Activated T-helper 17 cell treated with anti-CD3 and anti-CD28 coated beads, Interleukin-2, amount 50 U/mL, for 72 hours (primary cell): ENCODE data around the gene MTHFR. TPM values are rescaled to one million over a fixed set of nuclear protein-coding genes. Genes with fewer than 3 reads are reported as not detected.

Experiments used
- ATAC-seq: fragments of 150-1000 bp; cut with Tn5 transposase; replicated peaks from 2 replicates; pipeline ENCODE4 v1.10.0; 2021; ENCODE audit warnings: mild to moderate bottlenecking, moderate library complexity
- H3K27ac Mint-ChIP-seq: one replicate; pipeline ENCODE4 v1.8.0; 2022; ENCODE audit warnings: mixed read lengths
- H3K27me3 Mint-ChIP-seq: one replicate; pipeline ENCODE4 v1.8.0; 2022; ENCODE audit warnings: mixed read lengths
- H3K36me3 Mint-ChIP-seq: one replicate; pipeline ENCODE4 v1.8.0; 2022; ENCODE audit warnings: low read depth, mild to moderate bottlenecking, mixed read lengths
- H3K4me1 Mint-ChIP-seq: one replicate; pipeline ENCODE4 v1.8.0; 2022; ENCODE audit warnings: mixed read lengths
- H3K4me3 Mint-ChIP-seq: one replicate; pipeline ENCODE4 v1.8.0; 2022; ENCODE audit warnings: mild to moderate bottlenecking, mixed read lengths
- H3K9me3 Mint-ChIP-seq: one replicate; pipeline ENCODE4 v1.8.0; 2022; ENCODE audit warnings: mixed read lengths
- total RNA-seq, 2 donors: library from RNA; stranded (reverse); gene quantifications; one replicate each; pipeline ENCODE4 v1.2.3, GENCODE V29; 2022

MTHFR gene
- total RNA-seq, 2 donors from 2014 or later: 13.3 to 16.2 TPM

GRCh38 chr1:11838349-11839272 lies 32.8 kb upstream of the MTHFR start:
- Mint-ChIP-seq H3K9me3 (no peaks in the 10 kb centered on the region), H3K27me3 (no peaks in the 10 kb centered on the region), H3K36me3 (peaks cover 90% of the 10 kb centered on the region), H3K4me3 (no peak overlapping the region), H3K4me1 (no peaks in the 10 kb centered on the region), H3K27ac (no peak overlapping the region)
- peak; percentile 89 for ATAC-seq

GRCh38 chr1:11837767-11838348 lies 32.1 kb upstream of the MTHFR start:
- ATAC-seq: no peak
- peaks cover 88% of the 10 kb centered on the region for H3K36me3 Mint-ChIP-seq
- H3K4me3 Mint-ChIP-seq: no peak overlapping the region
- no peaks in the 10 kb centered on the region for H3K27me3 Mint-ChIP-seq
- no peak overlapping the region for H3K27ac Mint-ChIP-seq
- no peaks in the 10 kb centered on the region for H3K9me3 Mint-ChIP-seq
- H3K4me1 Mint-ChIP-seq: no peaks in the 10 kb centered on the region

- Mint-ChIP-seq H3K4me3 (no peak overlapping the region), H3K4me1 (no peaks in the 10 kb centered on the region), H3K36me3 (peaks cover 89% of the 10 kb centered on the region), H3K9me3 (no peaks in the 10 kb centered on the region), H3K27me3 (no peaks in the 10 kb centered on the region), H3K27ac (no peak overlapping the region)
- no peak for ATAC-seq
These were observed 31.4 kb upstream of the MTHFR start for GRCh38 chr1:11836955-11837766.

- ATAC-seq: no peak
- no peak overlapping the region for H3K4me3 Mint-ChIP-seq
- H3K27me3 Mint-ChIP-seq: no peaks in the 10 kb centered on the region
- H3K4me1 Mint-ChIP-seq: no peaks in the 10 kb centered on the region
- no peak overlapping the region for H3K27ac Mint-ChIP-seq
- H3K9me3 Mint-ChIP-seq: no peaks in the 10 kb centered on the region
- peaks cover 84% of the 10 kb centered on the region for H3K36me3 Mint-ChIP-seq
These were observed 29.9 kb upstream of the MTHFR start for GRCh38 chr1:11835441-11836225.

- Mint-ChIP-seq H3K36me3 (peaks cover 77% of the 10 kb centered on the region), H3K27me3 (no peaks in the 10 kb centered on the region), H3K27ac (no peak overlapping the region), H3K4me1 (no peaks in the 10 kb centered on the region), H3K9me3 (no peaks in the 10 kb centered on the region), H3K4me3 (no peak overlapping the region)
- ATAC-seq: no peak
These were observed 28.1 kb upstream of the MTHFR start for GRCh38 chr1:11833900-11834299.

GRCh38 chr1:11833497-11833896 lies 27.7 kb upstream of the MTHFR start:
- no peaks in the 10 kb centered on the region for H3K4me1 Mint-ChIP-seq
- H3K36me3 Mint-ChIP-seq: peaks cover 77% of the 10 kb centered on the region
- H3K27me3 Mint-ChIP-seq: no peaks in the 10 kb centered on the region
- H3K4me3 Mint-ChIP-seq: no peak overlapping the region
- no peak overlapping the region for H3K27ac Mint-ChIP-seq
- H3K9me3 Mint-ChIP-seq: no peaks in the 10 kb centered on the region
- no peak for ATAC-seq

- no peaks in the 10 kb centered on the region for H3K9me3 Mint-ChIP-seq
- H3K27ac Mint-ChIP-seq: no peak overlapping the region
- H3K36me3 Mint-ChIP-seq: peaks cover 76% of the 10 kb centered on the region
- H3K4me1 Mint-ChIP-seq: no peaks in the 10 kb centered on the region
- no peaks in the 10 kb centered on the region for H3K27me3 Mint-ChIP-seq
- ATAC-seq: no peak
- no peak overlapping the region for H3K4me3 Mint-ChIP-seq
These were observed 26.4 kb upstream of the MTHFR start for GRCh38 chr1:11831945-11832725.

- Mint-ChIP-seq H3K4me1 (no peaks in the 10 kb centered on the region), H3K36me3 (peaks cover 74% of the 10 kb centered on the region), H3K4me3 (no peak overlapping the region), H3K27me3 (no peaks in the 10 kb centered on the region), H3K9me3 (no peaks in the 10 kb centered on the region), H3K27ac (peak overlapping the region; percentile 58)
- ATAC-seq: no peak
These were observed 22.7 kb upstream of the MTHFR start for GRCh38 chr1:11828511-11828910.

GRCh38 chr1:11826946-11827345 lies 21.2 kb upstream of the MTHFR start:
- peaks cover 69% of the 10 kb centered on the region for H3K36me3 Mint-ChIP-seq
- no peaks in the 10 kb centered on the region for H3K4me1 Mint-ChIP-seq
- H3K9me3 Mint-ChIP-seq: no peaks in the 10 kb centered on the region
- H3K27me3 Mint-ChIP-seq: no peaks in the 10 kb centered on the region
- no peak overlapping the region for H3K27ac Mint-ChIP-seq
- ATAC-seq: no peak
- no peak overlapping the region for H3K4me3 Mint-ChIP-seq

- Mint-ChIP-seq H3K27ac (no peak overlapping the region), H3K4me1 (no peaks in the 10 kb centered on the region), H3K36me3 (peaks cover 73% of the 10 kb centered on the region), H3K4me3 (no peak overlapping the region), H3K9me3 (no peaks in the 10 kb centered on the region), H3K27me3 (no peaks in the 10 kb centered on the region)
- ATAC-seq: no peak
These were observed 19.4 kb upstream of the MTHFR start for GRCh38 chr1:11825131-11825530.

GRCh38 chr1:11823366-11824137 lies 17.8 kb upstream of the MTHFR start:
- H3K4me3 Mint-ChIP-seq: no peak overlapping the region
- no peaks in the 10 kb centered on the region for H3K27me3 Mint-ChIP-seq
- peaks cover 77% of the 10 kb centered on the region for H3K36me3 Mint-ChIP-seq
- no peaks in the 10 kb centered on the region for H3K4me1 Mint-ChIP-seq
- H3K27ac Mint-ChIP-seq: no peak overlapping the region
- no peak for ATAC-seq
- H3K9me3 Mint-ChIP-seq: no peaks in the 10 kb centered on the region

GRCh38 chr1:11822091-11822490 lies 16.3 kb upstream of the MTHFR start:
- ATAC-seq: no peak
- H3K9me3 Mint-ChIP-seq: no peaks in the 10 kb centered on the region

GRCh38 chr1:11817192-11817591 lies 11.4 kb upstream of the MTHFR start:
- H3K36me3 Mint-ChIP-seq: peaks cover 82% of the 10 kb centered on the region
- no peaks in the 10 kb centered on the region for H3K27me3 Mint-ChIP-seq
- H3K4me1 Mint-ChIP-seq: no peaks in the 10 kb centered on the region
- ATAC-seq: no peak
- H3K27ac Mint-ChIP-seq: no peak overlapping the region
- no peak overlapping the region for H3K4me3 Mint-ChIP-seq
- H3K9me3 Mint-ChIP-seq: no peaks in the 10 kb centered on the region

More at GRCh38 chr1:11822091-11822490, 16.3 kb upstream of the MTHFR start:
- H3K36me3 Mint-ChIP-seq: peaks cover 77% of the 10 kb centered on the region
- no peaks in the 10 kb centered on the region for H3K4me1 Mint-ChIP-seq
- H3K27me3 Mint-ChIP-seq: no peaks in the 10 kb centered on the region
- peak overlapping the region; percentile 50 for H3K27ac Mint-ChIP-seq
- H3K4me3 Mint-ChIP-seq: no peak overlapping the region
